ENCODE measurements around the gene KNTC1.

KNTC1 gene

GRCh38 chr12:122661246-122661645, 134.2 kb downstream of the KNTC1 start:
- Histone ChIP-seq H3K27me3 (ENCODE audit: control insufficient read depth in 3 of 3, insufficient read depth in 3 of 3, low read depth in 1 of 3, low read length in 3 of 3) (no peaks in the 10 kb centered on the region), H4K8ac (ENCODE audit: low read depth, low read length) (no peak overlapping the region), H4K91ac (ENCODE audit: low read depth, low read length, poor library complexity) (no peak overlapping the region), H3K14ac (ENCODE audit: low read length) (no peak overlapping the region), H2BK12ac (ENCODE audit: low read length) (no peak overlapping the region), H2AFZ (ENCODE audit: low read length) (no peak overlapping the region), H3K23ac (ENCODE audit: low read depth, low read length, poor library complexity) (no peak overlapping the region), H2BK5ac (ENCODE audit: low read length) (no peak overlapping the region), H3K36me3 (replicated peaks in 1 of 2; ENCODE audit: control insufficient read depth in 2 of 2, insufficient read depth in 2 of 2, low read length in 2 of 2) (peaks cover 0 to 11% of the 10 kb centered on the region in 2 donors), H2BK120ac (ENCODE audit: low read depth, low read length) (no peak overlapping the region), H3K18ac (ENCODE audit: low read length) (no peak overlapping the region), H3K4me2 (ENCODE audit: insufficient read depth, low read length, poor library complexity, severe bottlenecking) (no peak overlapping the region), H3K4ac (ENCODE audit: low read length) (no peak overlapping the region), H3K4me1 (ENCODE audit: control insufficient read depth in 2 of 2, insufficient read depth in 1 of 2, low read depth in 1 of 2, low read length in 2 of 2) (no peaks in the 10 kb centered on the region), H3K27ac (replicated peaks; ENCODE audit: low read length) (no peak overlapping the region), H3K9ac (ENCODE audit: low read depth, low read length, poor library complexity) (no peak overlapping the region), H2BK15ac (ENCODE audit: low read length) (no peak overlapping the region), H3K9me3 (replicated peaks in 1 of 2; ENCODE audit: control insufficient read depth in 2 of 2, insufficient read depth in 1 of 2, low read depth in 1 of 2, low read length in 2 of 2) (no peaks in the 10 kb centered on the region), H3K79me1 (ENCODE audit: low read depth, low read length) (no peaks in the 10 kb centered on the region), H3K4me3 (ENCODE audit: low read length in 2 of 2) (no peak overlapping the region), H2AK5ac (ENCODE audit: low read depth, low read length) (no peak overlapping the region)
- WGBS, 2 donors (ENCODE audit: extremely low coverage in 2 of 2, insufficient read length in 2 of 2, insufficient replicate concordance in 1 of 2), result no CpG with 5 or more reads among the region's 16 CpGs
- no peak for DNase-seq (ENCODE audit: low spot score)

GRCh38 chr12:122661938-122662337, 134.9 kb downstream of the KNTC1 start:
- Histone ChIP-seq H3K4ac (ENCODE audit: low read length) (no peak overlapping the region), H4K91ac (ENCODE audit: low read depth, low read length, poor library complexity) (no peak overlapping the region), H3K4me3 (ENCODE audit: low read length in 2 of 2) (no peak overlapping the region), H3K18ac (ENCODE audit: low read length) (no peak overlapping the region), H3K79me1 (ENCODE audit: low read depth, low read length) (no peaks in the 10 kb centered on the region), H3K4me2 (ENCODE audit: insufficient read depth, low read length, poor library complexity, severe bottlenecking) (no peak overlapping the region), H2BK15ac (ENCODE audit: low read length) (no peak overlapping the region), H2BK120ac (ENCODE audit: low read depth, low read length) (no peak overlapping the region), H2BK12ac (ENCODE audit: low read length) (no peak overlapping the region), H2BK5ac (ENCODE audit: low read length) (no peak overlapping the region), H3K9ac (ENCODE audit: low read depth, low read length, poor library complexity) (no peak overlapping the region), H2AFZ (ENCODE audit: low read length) (no peak overlapping the region), H3K23ac (ENCODE audit: low read depth, low read length, poor library complexity) (no peak overlapping the region), H4K8ac (ENCODE audit: low read depth, low read length) (no peak overlapping the region), H3K9me3 (replicated peaks in 1 of 2; ENCODE audit: control insufficient read depth in 2 of 2, insufficient read depth in 1 of 2, low read depth in 1 of 2, low read length in 2 of 2) (no peaks in the 10 kb centered on the region), H3K4me1 (ENCODE audit: control insufficient read depth in 2 of 2, insufficient read depth in 1 of 2, low read depth in 1 of 2, low read length in 2 of 2) (no peaks in the 10 kb centered on the region), H3K36me3 (replicated peaks in 1 of 2; ENCODE audit: control insufficient read depth in 2 of 2, insufficient read depth in 2 of 2, low read length in 2 of 2) (peaks cover 0 to 7% of the 10 kb centered on the region in 2 donors), H3K27ac (replicated peaks; ENCODE audit: low read length) (no peak overlapping the region), H3K14ac (ENCODE audit: low read length) (no peak overlapping the region), H3K27me3 (ENCODE audit: control insufficient read depth in 3 of 3, insufficient read depth in 3 of 3, low read depth in 1 of 3, low read length in 3 of 3) (no peaks in the 10 kb centered on the region), H2AK5ac (ENCODE audit: low read depth, low read length) (no peak overlapping the region)
- no peak for DNase-seq (ENCODE audit: low spot score)
- no CpG with 5 or more reads among the region's 3 CpGs for WGBS, 2 donors (ENCODE audit: extremely low coverage in 2 of 2, insufficient read length in 2 of 2, insufficient replicate concordance in 1 of 2)

- no peak overlapping the region for H3K14ac ChIP-seq (ENCODE audit: low read length)
- H4K91ac ChIP-seq (ENCODE audit: low read depth, low read length, poor library complexity), result no peak overlapping the region
- no peak overlapping the region for H4K8ac ChIP-seq (ENCODE audit: low read depth, low read length)
- H3K4ac ChIP-seq (ENCODE audit: low read length), result no peak overlapping the region
- H3K23ac ChIP-seq (ENCODE audit: low read depth, low read length, poor library complexity), result no peak overlapping the region
- H3K9me3 ChIP-seq (replicated peaks in 1 of 2; ENCODE audit: control insufficient read depth in 2 of 2, insufficient read depth in 1 of 2, low read depth in 1 of 2, low read length in 2 of 2), result no peaks in the 10 kb centered on the region
- no peak overlapping the region for H2BK12ac ChIP-seq (ENCODE audit: low read length)
- WGBS, 2 donors (ENCODE audit: extremely low coverage in 2 of 2, insufficient read length in 2 of 2, insufficient replicate concordance in 1 of 2), result no CpG with 5 or more reads among the region's 8 CpGs
- H2AK5ac ChIP-seq (ENCODE audit: low read depth, low read length), result no peak overlapping the region
- no peak overlapping the region for H3K18ac ChIP-seq (ENCODE audit: low read length)
- no peak overlapping the region for H3K9ac ChIP-seq (ENCODE audit: low read depth, low read length, poor library complexity)
- H2BK5ac ChIP-seq (ENCODE audit: low read length), result no peak overlapping the region
- no peak overlapping the region for H3K4me3 ChIP-seq (ENCODE audit: low read length in 2 of 2)
- H2BK15ac ChIP-seq (ENCODE audit: low read length), result no peak overlapping the region
- peaks cover 0 to 5% of the 10 kb centered on the region in 2 donors for H3K36me3 ChIP-seq (replicated peaks in 1 of 2; ENCODE audit: control insufficient read depth in 2 of 2, insufficient read depth in 2 of 2, low read length in 2 of 2)
- H3K27me3 ChIP-seq (ENCODE audit: control insufficient read depth in 3 of 3, insufficient read depth in 3 of 3, low read depth in 1 of 3, low read length in 3 of 3), result no peaks in the 10 kb centered on the region
- no peak overlapping the region for H2AFZ ChIP-seq (ENCODE audit: low read length)
- no peak overlapping the region for H3K4me2 ChIP-seq (ENCODE audit: insufficient read depth, low read length, poor library complexity, severe bottlenecking)
- no peak for DNase-seq (ENCODE audit: low spot score)
- H3K79me1 ChIP-seq (ENCODE audit: low read depth, low read length), result no peaks in the 10 kb centered on the region
- H3K27ac ChIP-seq (replicated peaks; ENCODE audit: low read length), result no peak overlapping the region
- H2BK120ac ChIP-seq (ENCODE audit: low read depth, low read length), result no peak overlapping the region
- H3K4me1 ChIP-seq (ENCODE audit: control insufficient read depth in 2 of 2, insufficient read depth in 1 of 2, low read depth in 1 of 2, low read length in 2 of 2), result no peaks in the 10 kb centered on the region
These were observed 138.3 kb downstream of the KNTC1 start for GRCh38 chr12:122665349-122665748.

- H4K91ac ChIP-seq (ENCODE audit: low read depth, low read length, poor library complexity), result no peak overlapping the region
- DNase-seq (ENCODE audit: low spot score), result no peak
These were observed 138.7 kb downstream of the KNTC1 start for GRCh38 chr12:122665759-122666158.

More at GRCh38 chr12:122665759-122666158, 138.7 kb downstream of the KNTC1 start:
- no peaks in the 10 kb centered on the region for H3K79me1 ChIP-seq (ENCODE audit: low read depth, low read length)
- H3K14ac ChIP-seq (ENCODE audit: low read length), result no peak overlapping the region
- H3K27ac ChIP-seq (replicated peaks; ENCODE audit: low read length), result no peak overlapping the region
- no peak overlapping the region for H2BK12ac ChIP-seq (ENCODE audit: low read length)
- no peak overlapping the region for H3K23ac ChIP-seq (ENCODE audit: low read depth, low read length, poor library complexity)
- H2BK15ac ChIP-seq (ENCODE audit: low read length), result no peak overlapping the region
- WGBS, 2 donors (ENCODE audit: extremely low coverage in 2 of 2, insufficient read length in 2 of 2, insufficient replicate concordance in 1 of 2), result no CpG with 5 or more reads among the region's 5 CpGs
- H3K9ac ChIP-seq (ENCODE audit: low read depth, low read length, poor library complexity), result no peak overlapping the region
- H2BK5ac ChIP-seq (ENCODE audit: low read length), result no peak overlapping the region
- no peak overlapping the region for H2BK120ac ChIP-seq (ENCODE audit: low read depth, low read length)
- no peak overlapping the region for H3K4me2 ChIP-seq (ENCODE audit: insufficient read depth, low read length, poor library complexity, severe bottlenecking)
- no peak overlapping the region for H2AK5ac ChIP-seq (ENCODE audit: low read depth, low read length)
- no peaks in the 10 kb centered on the region for H3K27me3 ChIP-seq (ENCODE audit: control insufficient read depth in 3 of 3, insufficient read depth in 3 of 3, low read depth in 1 of 3, low read length in 3 of 3)
- no peak overlapping the region for H3K4me3 ChIP-seq (ENCODE audit: low read length in 2 of 2)
- no peaks in the 10 kb centered on the region for H3K4me1 ChIP-seq (ENCODE audit: control insufficient read depth in 2 of 2, insufficient read depth in 1 of 2, low read depth in 1 of 2, low read length in 2 of 2)
- no peak overlapping the region for H4K8ac ChIP-seq (ENCODE audit: low read depth, low read length)
- no peak overlapping the region for H2AFZ ChIP-seq (ENCODE audit: low read length)
- H3K36me3 ChIP-seq (replicated peaks in 1 of 2; ENCODE audit: control insufficient read depth in 2 of 2, insufficient read depth in 2 of 2, low read length in 2 of 2), result peaks cover 0 to 2% of the 10 kb centered on the region in 2 donors
- H3K4ac ChIP-seq (ENCODE audit: low read length), result no peak overlapping the region
- no peak overlapping the region for H3K18ac ChIP-seq (ENCODE audit: low read length)
- no peaks in the 10 kb centered on the region for H3K9me3 ChIP-seq (replicated peaks in 1 of 2; ENCODE audit: control insufficient read depth in 2 of 2, insufficient read depth in 1 of 2, low read depth in 1 of 2, low read length in 2 of 2)

All from neuronal stem cell (in vitro differentiated cells).